Muscle of back (tissue), 11 donors: Measurements from ENCODE around the gene TOP1. TPM values are rescaled to one million over a fixed set of nuclear protein-coding genes. Genes with fewer than 3 reads are reported as not detected.
"Not testable (repeated sequence)": the region's sequence is repeated elsewhere in the genome, so short reads cannot be mapped to it uniquely, and the experiment has no call there.

Experiments used
- DNase-seq, 3 donors: peaks; one replicate each; pipeline versions ENCODE4 v3.0.0 to v3.0.0-alpha.2; 2013
- polyA plus RNA-seq, 10 donors: library from polyadenylated mRNA; unstranded; fragments of 120-200 nt; gene quantifications; one replicate each; pipeline ENCODE4 v1.2.1, GENCODE V29; 2013; ENCODE audit not compliant: insufficient read length in 10 of 10

TOP1 gene
- polyA plus RNA-seq, 10 donors, result 49.4 to 70.1 (median 55.7) TPM

DNA sequence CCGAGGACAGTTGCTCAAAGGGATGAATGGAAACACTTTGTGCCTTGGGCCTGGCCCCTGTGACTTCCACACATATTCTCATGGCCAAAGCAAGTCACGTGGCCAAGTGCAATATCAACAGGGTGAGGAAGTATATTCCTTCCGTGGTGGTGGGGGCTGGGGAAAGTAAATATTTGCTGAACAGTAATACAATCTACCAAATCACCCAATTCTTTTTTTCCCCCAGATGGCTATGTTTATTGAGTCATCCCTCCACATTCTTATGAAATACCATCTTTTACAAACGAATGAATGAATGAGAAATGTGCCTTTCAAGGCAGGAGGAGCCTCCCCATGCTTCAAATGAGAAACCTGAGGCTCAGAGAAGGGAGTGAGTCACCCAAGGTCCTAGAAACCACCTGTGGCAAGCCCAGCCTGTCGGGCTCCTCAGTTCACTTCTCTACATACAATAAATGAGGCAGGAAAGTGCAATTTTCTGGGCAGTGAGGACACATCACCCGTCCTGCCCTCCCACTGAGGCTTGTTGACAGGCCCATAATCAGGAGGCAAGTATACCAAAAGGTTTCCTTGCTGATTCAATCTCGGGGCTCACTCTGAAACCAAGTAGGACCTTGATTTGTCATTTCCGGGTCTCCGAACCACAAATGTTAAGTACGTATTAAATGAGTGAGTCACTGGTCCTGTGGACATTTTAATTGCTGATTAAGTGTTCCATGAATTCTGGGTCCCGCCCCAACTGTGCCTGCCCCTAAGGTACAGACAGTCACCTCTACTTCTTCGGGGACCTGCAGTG is 25.3 kb upstream of the TOP1 start:
- DNase-seq, result peak in 2 of 3 donors; percentile 23 to 95

DNA sequence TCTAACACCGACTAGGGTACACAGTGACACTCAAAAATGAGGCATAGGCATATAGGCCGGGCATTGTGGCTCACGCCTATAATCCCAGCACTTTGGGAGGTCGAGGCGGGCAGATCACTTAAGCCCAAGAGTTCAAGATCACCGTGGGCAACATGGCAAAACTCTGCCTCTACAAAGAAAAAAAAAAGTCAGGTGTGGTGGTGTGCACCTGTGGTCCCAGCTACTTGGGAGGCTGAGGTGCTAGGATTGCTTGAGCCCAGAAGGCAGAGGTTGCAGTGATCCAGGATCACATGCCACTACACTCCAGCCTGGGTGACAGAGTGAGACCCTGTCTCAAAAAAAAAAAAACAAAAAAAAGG is 24.7 kb upstream of the TOP1 start:
- not testable (repeated sequence) for DNase-seq

DNA sequence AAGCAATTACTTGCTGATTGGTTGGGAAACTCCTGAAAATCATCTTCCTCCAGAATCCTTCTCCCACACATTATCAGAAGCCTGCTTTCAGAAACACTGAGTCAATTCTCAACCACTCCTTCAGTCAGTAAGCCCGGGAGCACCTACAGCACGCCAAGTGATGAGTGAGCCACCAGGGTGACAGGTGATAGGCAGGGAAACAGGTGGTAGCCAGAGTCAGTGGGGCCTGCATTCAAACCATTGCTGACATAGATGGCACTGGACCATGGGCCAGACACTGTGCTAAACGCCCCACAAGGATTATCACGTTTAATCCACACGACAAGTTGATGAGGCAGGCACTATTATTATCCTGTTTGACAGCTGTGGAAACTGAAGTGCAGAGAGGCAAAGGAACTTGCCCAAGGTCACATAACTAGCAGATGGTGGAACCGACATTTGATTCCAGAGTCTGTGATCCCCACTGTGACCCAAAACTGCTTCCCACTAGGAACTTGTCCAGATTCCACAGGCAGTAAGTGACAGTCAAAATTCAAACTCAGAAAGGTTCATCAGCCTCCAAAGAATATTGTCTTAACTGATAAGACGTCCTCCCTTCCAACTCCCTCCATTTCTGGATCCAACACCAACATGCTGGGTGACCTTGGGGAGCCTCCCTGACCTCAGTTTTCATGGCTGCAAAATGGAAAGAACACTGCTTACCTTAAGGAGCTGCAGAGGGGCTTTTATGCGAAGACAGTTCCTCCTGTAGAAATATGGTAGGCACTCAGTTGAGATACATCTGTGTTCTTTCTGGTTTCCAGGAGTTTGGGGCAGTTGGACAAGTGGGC is 23.9 kb upstream of the TOP1 start:
- DNase-seq, result peak; percentile 53 to 74 (median 54)

DNA sequence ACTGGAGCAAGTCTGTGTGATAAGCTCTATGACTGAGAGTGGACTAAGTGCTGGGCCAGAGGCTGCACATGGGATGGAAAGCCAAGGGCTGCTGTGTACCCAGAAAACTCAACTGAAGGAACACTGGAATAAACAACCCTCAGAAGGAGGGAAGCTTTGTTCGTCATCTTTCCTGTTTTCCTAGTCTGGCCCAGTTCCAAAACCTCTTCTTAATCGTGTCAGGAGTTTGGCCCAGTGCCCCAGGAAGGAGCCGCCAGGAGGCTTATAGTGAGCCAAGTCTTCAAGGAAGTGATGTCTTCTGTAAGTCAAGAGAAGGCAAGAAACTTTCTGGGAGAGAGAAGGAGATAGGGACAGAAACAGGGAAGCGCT is 23.3 kb upstream of the TOP1 start:
- DNase-seq, result peak; percentile 75 to 94 (median 85)

DNA sequence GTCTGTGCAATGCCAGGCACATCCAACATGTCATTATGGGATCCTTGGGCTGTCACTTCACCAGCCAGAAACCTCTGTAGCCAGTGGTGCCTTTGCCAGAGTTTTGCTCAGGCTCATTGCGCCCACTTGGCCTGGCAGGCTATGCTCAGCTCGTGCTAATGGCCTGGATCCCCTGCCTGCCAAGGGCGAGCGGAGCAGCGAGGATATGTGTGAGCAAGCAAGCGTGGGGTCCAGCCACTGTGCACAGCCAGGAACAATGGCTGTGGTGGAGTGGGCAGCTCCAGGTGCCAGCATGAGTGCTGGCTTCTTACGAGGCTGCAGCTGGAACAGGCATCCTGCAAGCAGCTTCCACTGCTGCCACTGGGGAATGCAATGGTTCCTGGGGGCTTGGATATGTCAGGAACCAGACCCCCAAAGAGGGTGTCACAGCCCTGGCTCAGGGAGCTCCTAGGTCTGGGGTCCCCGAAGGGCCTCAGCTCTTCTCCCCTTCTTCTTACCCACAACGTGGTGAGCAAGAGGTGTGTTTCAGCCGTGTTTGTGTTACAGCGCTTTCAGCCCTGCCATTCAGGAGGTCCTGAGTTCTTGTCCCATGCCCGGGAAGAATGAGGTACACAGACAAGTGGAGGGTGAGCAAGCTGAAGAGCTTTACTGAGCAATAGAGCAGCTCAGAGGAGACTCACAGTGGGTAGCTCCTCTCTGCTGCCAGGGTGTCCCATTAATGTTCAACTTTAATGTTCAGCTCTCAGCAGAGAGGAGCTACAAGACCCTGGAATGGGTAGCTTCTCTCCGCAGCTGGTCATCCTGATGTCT is 22.3 kb upstream of the TOP1 start:
- DNase-seq, result no peak

DNA sequence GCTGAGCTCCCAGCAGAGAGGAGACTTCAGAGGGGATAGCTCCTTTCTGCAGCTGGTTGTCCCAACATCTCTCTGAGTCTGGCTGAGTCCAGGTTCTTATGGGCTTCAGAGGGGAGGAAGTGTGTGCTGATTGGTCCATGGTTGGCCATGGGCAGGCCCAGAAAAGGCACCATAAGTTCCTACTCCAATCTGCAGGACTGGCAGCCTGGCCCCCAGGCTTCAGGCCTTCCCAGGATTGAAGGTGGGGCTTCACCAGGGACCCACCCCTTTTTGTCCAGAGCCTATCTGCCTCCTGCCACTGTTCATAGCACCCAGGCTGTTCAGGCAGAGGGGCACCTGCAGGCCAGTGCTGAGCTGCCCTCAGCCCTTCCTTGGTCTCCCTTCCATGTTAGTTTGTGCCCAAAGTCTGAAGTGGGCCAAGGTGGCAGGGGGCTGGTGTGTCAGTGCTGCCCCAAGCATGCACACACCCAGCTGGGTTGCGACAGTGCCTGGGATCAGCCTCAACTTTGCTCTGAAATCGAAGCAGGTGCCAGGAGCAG is 21.6 kb upstream of the TOP1 start:
- no peak for DNase-seq

DNA sequence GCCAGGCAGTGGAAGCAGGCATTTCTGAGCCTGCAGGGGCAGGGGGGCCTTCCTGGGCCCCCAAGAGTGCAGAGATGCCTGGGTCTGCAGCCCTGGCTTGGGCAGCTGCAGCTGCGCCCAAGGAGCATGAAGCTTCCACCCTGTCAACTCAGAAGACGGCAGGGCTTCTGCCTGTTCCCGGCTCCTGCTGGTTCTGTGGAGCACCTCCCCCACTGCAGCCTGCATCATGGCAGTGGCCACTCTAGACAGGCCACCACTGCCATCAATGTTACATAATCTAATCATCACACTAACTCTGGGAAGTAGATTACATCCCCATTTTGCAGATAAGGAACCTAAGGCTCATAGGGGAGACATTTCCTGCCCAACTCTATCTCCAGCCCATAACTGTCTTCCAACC is 21.1 kb upstream of the TOP1 start:
- DNase-seq, result no peak

DNA sequence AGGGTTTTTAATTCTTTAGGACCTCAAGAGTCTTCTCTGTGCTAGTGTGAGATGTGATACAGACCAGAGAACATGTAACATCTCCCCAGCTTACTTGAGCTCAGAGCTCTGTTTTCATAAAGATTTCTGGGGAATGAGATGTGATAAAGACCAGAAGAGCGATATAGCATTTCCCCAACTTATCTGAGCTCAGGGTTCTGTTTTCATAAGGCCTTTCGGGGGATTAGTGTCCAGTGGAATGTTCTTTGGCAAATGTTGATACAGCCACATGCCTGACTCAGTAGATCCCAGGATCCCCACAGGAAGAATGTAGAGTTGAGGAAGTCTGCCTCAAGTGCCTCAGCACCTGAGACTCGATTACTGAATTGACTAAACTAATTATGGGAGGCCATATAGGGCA is 18.7 kb upstream of the TOP1 start:
- no peak for DNase-seq

DNA sequence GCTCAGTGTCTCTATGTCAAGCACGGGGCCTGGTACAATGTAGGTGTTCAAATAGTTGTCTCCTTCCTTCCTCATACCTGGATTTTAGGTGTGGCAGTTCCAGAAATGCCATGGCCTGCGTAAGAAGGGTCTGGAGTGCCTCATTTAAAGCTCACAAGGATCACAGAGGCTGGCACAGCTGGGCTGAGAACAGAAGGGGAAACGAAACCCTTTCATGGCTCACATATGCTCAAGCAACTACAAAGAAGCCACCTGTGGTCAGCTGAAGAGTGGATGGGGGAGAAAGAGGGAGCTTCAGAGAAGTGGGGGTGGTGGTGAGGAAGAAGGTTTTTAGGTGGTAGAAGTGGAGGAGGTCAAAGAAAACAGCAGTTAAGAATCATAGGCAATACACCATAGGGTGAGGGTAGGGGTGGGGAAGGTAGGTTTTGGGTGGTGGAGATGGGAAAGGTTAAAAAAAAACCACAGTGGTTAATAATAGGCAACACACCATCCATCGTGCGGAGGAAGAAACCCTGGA is 17.0 kb upstream of the TOP1 start:
- no peak for DNase-seq

DNA sequence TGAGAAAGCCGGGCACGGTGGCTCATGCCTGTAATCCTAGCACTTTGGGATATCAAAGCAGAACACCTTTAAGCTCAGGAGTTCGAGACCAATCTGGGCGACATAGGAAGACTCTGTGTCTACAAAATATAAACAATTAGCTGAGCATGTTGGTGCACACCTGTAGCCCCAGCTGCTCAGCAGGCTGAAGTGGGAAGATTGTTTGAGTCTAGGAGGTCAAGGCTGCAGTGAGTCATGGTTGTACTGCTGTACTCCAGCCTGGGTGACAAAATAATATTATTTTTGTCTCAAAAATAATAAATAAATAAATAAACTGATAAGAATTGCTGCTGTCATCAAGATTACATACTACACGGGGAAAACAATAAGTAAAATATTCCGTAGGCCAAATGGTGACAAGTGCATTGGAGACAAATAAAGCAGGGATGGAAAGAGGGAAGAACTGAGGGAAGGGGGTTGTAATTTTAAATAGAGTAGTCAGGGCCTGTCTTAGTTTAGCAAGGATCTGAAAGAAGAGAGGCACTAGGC is 14.0 kb upstream of the TOP1 start:
- DNase-seq, result no peak

DNA sequence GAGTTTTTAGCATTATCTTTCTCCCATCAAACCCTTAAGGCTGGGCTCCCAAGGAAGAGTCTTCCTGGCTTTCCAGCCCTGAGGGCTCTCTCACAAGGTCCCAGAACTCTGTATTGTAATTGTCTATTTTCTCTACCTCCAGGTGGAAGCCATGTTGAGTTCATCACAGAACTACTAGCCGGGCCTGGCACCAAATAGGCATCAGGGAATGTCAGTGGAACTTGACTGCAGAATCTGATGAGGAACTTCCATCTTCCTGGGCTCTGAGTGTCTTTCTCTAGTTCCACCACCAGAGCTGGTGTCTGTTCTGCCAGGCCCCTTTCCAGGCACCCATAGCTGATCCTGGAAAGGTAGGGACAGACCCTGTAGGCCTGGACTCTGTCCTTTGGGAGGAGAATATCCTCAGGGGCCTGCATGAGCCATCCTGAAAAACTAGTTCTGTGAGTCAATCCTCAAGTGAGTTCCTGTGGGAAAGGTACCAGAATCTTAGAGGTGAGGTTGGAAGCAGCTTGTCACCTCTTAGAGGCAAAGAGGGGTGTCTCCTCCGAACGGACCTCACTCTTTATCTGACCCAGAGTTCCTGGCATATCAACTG is 11.1 kb upstream of the TOP1 start:
- DNase-seq, result no peak

DNA sequence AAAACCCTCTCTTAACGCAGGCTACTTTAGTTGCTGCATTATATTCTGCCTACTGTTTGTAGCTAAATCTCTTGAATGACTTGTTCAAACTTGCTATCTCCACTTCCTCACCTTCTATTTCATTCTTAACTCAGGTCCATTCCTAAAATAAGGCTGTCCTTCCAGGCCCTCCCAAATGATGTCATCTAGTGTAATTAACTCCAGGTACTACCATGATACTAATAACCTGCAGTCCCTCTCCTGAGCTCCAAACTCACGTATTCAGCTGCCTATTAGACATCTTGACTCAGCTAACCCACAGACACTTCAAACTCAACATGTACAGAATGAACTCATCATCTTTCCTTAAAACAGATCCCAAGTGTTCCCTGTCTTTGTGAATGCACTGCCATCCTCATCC is 10.5 kb upstream of the TOP1 start:
- no peak for DNase-seq

DNA sequence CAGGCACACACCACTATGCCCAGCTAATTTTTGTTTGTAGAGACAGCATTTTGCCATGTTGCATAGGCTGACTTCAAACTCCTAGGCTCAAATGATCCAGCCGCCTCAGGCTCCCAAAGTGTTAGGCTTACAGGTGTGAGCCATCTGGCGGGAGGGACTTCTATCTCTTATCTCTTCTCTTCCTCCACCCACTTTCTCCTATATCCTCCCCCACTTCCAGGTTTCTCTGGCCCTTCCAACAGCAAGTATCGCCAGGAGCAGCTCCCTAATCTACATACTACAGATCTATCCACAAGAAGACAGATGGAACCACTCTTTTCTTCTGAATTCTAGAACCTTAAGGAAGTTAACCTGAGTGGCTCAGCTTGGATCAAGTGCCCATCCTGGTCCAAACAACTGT is 5.1 kb upstream of the TOP1 start:
- no peak for DNase-seq

DNA sequence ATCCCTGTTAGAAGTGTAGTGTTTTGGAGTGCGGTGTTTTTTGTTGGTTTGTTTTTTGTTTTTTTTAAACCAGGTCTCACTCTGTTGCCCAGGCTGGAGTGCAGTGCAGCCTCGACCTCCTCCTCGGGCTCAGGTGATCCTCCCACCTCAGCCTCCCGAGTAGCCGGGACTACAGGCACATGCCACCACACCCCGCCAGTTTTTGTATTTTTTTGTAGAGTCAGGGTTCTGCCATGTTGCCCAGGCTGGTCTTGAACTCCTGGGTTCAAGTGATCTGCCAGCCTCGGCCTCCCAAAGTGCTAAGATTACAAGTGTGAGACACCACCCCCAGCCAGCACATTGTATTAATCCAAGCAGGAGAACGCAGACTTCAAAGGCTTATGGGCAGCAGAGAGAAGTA is 1.3 kb upstream of the TOP1 start:
- DNase-seq, result no peak

DNA sequence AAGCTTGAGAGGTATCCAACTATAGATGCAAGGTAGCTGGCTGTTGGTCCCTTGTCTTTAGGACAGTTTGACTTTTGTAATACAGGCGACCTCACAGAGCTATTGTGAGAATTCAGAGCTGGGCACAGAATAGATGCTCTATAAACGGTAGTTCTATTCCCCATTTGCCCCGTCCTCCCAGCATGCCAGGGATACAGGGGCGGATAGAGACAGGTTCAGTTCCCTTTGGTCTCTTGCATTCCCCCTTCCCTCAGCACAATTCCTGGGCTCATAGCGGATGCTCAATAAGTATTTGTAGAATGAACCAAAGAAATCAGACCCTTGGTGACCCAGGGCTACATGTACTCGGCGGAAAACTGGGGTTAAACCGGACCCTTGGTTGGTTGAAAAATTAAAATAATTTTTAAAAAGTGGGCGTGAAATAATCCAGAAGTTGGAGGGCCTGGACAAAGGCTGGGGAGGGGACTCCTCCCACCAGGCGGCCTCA is 707 bp upstream of the TOP1 start:
- no peak for DNase-seq

DNA sequence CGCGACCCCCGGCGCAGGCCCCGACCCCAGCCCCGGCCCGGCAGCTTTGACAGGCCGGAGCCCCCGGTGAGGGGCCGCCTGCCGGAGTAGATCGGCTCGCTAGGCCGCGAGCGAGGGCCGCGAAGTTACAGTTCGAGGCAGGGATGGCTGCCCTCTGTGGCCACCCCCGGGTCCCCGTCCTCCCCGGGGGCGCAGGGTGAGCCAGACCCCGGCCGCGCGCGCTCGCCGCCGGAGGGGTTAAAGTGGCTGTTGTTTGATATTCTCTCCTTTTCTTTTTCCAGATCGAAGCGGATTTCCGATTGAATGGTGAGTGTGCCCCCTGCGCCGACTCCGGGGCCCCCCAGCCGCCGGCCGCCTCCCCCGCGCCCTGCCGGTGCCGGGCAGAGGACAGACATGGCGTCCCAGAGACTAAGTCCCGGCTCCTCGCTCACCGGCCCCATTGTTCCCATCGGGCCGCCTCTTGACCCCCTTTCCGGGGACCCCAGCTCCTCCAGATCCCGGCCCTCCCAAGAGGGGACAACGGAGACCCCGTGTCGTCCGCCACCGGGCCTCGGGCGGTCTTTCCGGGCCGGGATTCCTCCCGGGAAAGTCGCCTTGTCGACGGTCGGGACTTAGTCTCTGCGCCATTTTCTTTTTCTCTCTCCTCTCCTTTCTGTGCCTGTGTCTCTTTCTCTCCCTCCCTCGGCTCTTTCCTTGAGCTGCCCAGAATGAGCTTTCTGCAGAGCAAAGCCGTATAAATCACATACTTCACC is 704 bp downstream of the TOP1 start:
- DNase-seq, result peak in 2 of 3 donors; percentile 48 to 86

DNA sequence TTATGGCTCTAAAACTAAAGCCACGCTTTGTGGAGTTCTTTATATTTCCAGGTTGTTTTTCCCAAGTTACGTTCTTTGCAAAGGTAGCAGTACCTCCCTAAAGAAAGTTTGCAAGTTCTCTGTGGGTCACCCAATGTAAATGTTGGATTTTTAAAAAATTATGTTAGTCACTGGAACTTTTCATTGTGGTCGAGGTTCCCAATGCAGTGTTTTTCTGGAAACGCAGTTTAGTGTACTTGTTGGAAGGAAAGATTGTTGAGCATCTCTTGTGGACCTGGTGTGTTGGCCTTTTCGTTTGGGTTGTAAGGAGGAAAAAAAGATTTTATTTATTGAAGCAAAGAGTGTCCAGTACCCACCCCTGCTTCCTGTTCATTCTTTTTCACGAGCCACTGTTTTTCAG is 1.4 kb downstream of the TOP1 start:
- DNase-seq, result peak in 1 of 3 donors; percentile 32

DNA sequence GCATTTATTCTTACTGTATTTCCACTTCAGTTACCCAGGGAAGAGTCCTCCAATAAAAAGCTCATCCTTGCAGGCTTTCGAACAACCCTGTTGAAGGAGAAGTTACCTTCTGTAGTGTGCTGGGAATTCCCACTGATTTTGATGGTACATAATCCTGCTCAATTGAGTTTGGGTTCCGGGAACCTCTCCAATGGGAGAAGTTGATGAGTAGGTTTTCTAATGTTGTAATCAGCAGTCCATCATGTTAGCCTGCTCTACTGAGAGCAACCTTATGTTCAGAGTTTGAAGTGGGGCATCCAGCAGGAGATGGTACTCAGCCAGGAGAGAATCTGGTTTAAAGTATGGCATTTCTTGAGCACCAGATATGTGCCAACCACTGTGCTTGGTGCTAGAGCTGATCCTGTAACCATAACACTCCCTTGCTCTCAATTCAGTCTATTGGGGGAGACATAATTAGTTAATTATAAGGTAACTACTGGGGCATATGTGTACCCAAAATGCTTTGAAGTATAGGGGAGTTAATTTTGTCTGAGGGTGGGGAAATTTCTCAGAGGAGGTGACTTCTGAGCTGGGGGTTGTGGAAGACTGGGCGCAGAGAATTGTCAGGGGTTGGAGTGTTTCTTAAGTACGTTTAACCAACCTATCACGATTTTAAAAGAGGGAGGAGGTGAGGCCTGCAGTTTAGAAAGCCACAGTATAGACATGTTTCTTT is 2.1 kb downstream of the TOP1 start:
- DNase-seq, result no peak

DNA sequence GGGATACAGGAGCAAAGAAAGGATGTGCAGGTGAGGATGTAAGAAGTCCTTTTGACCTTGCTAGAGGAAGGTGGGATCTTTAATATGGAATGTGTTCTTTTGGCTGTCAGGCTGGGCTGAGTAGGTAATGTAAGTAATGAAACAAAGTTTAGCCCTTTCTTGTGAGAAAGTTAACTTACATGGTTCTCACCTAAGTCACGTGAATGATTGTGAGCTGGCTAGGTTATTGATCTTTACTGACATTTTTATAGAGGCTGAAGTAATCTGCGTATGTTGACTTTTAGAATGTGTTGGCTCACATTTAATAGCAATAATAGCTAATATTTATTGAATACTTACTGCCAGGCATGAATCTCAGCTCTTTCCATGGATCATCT is 2.6 kb downstream of the TOP1 start:
- DNase-seq, result no peak

DNA sequence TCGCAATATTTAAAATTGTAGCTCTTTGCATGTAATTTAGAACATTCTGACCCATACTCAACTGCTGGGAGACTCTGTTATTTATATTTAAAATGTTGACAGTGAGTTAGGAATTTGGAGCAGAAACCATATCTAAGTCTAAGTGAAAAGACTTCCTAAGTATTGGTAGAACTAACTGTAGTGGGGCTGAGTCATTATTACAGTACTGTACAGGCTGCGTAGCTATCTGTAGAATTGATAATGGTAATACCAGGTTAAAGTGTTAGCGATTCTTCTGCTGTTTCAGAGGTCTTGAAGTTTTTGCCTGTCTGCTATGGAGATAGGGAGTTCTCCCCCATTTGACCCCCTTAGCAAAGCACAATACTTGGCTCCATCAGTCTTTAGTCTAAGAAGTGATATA is 3.6 kb downstream of the TOP1 start:
- DNase-seq, result no peak
